GM03348 (cell line): Measurements from ENCODE around the gene DIP2A.
"Not testable (repeated sequence)": the region's sequence is repeated elsewhere in the genome, so short reads cannot be mapped to it uniquely, and the experiment has no call there.

ENCODE experiments used
- DNase-seq: peaks from one replicate; pipeline ENCODE4 v3.0.0; 2012; ENCODE audit warnings: low spot score

The DIP2A gene

DNA sequence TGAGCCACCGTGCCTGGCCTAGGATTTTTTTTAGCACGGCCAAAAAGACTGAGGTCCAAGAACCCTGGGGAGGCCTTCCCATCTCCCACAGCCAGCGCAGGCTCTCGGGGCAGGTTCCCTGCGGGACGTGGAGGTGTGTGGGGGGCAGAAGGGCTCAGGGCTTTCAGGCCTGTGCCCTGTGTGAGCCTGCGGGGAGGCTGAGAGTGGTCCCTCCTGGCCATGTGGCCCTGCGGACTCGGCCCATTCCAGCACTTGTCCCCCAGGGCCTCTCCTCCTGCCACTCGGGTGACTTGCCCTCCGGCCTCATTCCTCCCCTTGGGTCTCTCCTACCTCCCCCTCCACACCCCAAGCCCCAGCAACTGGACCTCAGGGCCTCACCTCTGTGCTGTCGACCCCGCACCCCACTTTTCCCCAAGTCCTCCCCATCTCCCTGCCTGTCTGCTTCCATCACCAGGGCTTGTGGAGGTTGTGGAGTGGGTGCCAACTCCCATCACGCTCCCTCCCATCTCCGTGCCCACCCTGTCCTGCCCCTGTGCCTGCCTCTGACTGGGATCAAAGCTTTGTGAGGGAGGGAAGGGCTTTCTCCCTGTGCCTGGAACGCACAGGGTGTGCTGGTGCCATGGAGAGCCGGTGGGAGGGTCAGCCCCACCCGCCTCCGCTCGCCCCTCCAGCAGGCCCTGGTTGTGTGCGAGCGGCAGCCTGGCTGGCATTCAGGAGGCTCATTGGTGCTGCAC lies 32.2 kb upstream of the DIP2A start:
- no peak for DNase-seq

DNA sequence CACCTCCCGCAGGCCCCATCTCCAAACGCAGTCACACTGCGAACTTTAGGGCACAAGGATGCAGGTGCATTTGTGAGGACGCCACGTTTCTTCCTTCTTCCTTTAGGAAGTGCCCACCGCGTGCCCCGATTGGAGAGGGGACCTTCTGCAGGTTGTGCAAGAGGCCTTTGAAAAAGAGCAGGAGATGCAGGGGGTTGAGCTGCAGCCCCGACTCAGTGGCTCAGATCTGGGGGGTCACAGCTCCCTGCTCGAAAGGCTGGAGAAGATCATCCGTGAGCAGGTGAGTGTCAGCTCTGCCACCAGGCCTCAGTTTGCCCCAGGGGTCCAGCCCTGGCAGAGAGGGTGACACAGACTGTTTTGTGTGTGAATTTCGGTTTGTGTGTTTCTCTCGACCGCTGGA lies 31.2 kb upstream of the DIP2A start:
- no peak for DNase-seq

DNA sequence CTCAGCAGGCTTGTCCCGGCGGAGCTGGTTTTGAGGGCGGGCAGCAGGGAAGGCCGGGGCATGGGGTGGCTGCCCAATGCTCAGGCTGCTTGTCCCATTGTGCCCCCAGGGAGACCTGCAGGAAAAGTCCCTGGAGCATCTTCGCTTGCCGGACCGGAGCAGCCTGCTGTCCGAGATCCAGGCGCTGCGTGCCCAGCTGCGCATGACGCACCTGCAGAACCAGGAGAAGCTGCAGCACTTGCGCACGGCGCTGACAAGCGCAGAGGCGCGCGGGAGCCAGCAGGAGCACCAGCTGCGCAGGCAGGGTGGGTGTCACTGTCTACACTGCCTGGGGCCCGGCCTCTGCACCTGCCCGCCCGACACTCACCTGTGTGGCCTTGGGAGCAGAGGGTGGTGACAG lies 30.4 kb upstream of the DIP2A start:
- DNase-seq: no peak

DNA sequence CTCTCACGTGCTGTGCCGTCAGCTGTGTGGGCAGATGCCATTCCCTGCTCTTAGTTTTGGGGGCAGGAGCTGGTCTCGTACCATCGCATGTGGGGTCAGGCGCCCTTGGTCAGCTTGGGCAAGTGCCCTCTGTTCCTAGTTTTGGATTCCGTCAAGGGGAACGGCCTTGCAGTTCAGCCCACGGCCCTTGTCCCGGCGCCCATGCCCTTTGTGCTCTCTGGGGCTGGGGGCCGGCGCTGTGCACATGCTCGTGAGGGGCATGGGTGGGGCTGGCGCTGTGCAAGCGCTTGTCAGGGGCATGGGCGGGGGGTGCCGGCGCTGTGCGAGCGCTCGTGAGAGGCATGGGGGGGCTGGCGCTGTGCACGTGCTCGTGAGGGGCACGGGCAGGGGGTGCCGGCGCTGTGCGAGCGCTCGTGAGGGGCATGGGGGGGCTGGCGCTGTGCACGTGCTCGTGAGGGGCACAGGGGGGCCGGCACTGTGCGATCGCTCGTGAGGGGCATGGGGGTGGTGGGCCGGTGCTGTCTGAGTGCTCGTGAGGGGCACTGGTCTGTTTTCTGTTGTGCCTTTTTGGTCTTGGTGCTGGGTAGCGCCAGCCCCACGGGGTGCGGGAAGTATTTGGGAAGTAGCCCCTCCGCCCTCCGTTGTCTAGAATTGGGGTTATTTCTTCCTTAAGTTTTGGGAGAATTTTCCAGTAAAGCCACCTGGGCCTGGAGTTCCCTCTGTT lies 29.5 kb upstream of the DIP2A start:
- DNase-seq: no peak

DNA sequence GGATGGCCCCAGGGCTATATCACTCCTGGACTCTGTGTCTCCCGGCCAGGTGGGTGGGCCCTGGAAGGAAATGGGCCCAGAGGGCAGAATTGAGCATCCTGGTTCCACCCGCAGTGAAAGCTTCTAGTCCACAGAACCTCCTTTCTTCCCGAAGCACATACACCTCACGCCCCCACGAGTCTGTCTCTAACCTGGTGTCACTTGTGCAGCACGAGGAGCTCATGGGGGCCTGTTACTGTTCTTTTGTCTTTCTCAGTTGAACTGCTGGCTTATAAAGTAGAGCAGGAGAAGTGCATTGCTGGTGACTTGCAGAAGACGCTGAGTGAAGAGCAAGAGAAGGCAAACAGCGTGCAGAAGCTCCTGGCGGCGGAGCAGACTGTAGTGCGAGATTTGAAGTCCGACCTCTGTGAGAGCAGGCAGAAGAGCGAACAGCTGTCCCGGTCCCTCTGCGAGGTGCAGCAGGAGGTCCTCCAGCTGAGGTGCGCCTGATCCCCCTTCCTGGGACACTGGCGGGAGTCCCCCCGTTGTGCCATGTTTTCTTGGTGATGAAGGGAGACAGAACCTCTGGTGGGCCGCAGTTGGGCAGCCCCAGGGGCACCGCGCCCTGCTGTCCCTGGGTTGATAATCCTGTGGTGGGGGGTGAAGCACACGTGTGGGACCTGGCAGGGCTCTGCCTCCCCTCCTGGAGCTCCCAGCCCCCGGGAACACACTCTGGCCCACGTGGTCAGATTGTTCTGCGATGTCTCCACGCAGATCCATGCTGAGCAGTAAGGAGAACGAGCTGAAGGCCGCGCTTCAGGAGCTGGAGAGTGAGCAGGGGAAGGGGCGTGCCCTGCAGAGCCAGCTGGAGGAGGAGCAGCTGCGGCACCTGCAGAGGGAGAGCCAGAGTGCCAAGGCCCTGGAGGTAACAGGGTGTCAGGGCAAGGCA lies 28.7 kb upstream of the DIP2A start:
- DNase-seq: no peak

DNA sequence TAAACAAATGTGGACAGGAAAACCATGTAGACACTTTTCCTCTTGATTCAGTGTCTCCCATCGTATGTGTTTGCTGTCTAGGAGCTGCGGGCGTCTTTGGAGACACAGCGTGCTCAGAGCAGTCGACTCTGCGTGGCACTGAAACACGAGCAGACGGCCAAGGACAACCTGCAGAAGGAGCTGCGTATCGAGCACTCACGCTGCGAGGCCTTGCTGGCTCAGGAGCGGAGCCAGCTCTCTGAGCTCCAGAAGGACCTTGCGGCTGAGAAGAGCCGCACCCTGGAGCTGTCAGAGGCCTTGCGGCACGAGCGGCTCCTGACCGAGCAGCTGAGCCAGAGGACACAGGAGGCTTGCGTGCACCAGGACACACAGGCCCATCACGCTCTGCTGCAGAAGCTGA lies 27.2 kb upstream of the DIP2A start:
- no peak for DNase-seq

DNA sequence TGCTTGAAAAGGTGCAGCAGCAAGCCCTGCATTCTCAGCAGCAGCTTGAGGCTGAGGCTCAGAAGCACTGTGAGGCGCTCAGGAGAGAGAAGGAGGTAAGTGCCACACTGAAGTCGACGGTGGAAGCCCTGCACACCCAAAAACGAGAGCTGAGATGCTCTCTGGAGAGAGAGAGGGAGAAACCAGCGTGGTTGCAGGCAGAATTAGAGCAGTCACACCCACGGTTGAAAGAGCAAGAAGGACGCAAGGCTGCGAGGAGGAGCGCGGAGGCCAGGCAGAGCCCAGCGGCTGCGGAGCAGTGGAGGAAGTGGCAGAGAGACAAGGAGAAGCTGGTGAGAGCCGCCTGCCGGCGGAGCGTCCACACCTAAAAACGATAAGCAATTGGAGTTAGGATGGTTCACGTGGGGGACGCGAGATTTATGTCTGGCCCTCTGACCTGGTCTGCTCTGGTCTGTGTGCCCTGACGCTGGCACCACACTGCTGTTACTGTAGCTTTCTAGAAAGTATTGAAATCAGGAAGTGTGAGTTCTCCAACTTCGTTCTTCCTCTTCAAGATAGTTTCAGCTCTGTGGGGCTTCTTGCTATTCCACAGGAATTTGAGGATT lies 26.7 kb upstream of the DIP2A start:
- DNase-seq: no peak

DNA sequence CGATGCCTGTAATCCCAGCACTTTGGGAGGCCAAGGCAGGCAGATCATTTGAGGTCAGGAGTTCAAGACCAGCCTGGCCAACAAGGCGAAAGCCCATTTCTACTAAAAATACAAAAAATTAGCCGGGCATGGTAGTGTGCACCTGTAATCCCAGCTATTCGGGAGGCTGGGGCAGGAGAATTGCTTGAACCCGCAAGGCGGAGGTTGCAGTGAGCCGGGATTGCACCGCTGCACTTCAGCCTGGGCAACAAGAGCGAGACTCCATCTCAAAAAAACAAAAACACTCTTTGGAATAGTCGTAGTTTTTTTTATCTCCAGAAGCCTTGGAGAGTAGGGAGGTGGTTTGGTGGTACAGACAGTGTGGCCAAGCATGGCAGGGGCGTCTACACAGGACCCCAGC lies 25.6 kb upstream of the DIP2A start:
- not testable (repeated sequence) for DNase-seq

DNA sequence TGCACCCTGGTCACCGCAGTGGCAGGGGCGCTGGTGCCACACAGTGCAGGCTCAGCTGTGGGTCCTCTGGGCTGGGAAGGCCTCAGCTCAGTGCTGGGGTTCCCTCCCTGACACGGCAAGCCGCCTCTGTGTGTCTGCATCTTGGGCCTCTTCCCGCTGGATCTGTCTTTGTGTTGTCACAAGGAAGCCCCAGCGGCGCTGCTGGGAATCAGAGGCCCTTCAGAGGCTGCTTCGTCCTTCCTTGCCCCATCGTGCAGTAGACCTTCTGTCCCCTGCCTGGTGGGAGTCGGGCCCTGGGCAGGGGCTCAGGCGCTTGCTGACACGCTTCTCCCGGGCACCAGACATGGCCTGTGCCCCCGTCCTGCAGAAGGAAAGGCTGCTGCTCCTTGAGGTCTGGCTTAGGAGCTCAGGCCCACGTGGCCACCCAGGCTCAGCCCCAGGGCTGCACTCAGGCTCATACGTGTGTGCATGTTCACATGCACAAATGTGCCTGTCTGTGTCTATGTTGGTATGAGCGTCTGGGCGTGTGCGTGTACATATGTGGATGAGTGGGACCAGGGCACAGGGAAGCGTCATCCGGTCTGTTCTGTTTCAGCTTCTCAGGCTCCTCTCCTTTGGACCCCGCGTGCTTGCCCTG lies 24.3 kb upstream of the DIP2A start:
- DNase-seq: no peak

DNA sequence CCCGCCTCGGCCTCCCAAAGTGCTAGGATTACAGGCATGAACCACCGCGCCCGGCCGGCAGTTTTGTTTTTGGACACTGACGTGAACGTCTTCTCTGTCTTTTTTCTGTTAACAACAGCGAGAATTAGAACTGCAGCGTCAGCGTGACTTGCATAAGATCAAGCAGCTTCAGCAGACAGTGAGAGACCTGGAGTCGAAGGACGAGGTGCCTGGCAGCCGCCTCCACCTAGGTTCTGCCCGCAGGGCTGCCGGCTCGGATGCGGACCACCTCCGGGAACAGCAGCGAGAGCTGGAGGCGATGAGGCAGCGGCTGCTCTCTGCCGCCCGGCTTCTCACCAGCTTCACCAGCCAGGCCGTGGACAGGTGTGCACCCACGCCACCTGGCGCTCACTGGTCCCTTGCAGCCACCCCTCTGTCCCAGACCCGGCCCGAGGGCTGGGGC lies 22.9 kb upstream of the DIP2A start:
- no peak for DNase-seq

DNA sequence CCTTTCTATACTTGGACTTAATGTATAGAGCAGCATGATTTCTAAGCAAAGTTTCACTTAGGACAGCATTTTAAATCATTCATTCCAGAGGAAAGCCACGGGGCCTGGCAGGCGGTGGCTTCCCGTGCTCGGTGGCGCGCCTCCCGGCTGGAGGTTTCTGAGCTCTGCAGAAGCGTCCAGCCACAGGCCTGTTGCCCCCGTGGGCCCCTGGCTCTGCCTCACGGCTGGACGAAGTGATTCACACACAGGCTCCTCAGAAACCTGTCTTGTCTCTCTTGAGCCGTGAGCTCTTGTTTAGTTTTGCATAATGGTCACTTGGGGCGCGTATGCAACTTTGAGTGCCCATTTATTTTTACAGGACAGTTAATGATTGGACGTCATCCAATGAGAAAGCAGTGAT lies 22.1 kb upstream of the DIP2A start:
- DNase-seq: no peak

DNA sequence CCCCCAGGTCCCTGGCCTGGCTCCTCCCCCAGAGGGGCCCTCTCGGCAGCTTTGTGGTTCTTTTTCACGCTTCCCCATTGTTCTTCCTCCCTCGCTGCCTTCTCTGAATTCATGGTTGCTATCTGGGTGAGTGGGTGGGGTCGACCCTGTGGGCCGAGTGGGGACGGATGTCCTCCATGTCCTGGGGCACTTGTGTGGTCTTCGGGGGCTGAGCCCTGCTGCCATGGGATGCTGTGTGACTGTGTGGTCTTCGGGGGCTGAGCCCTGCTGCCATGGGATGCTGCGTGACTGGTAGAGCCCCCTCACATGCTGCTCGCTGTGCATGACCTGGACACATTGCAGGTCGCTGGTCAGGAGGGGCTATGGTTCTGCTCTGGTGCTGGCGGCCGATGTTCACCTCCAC lies 21.6 kb upstream of the DIP2A start:
- DNase-seq: no peak

DNA sequence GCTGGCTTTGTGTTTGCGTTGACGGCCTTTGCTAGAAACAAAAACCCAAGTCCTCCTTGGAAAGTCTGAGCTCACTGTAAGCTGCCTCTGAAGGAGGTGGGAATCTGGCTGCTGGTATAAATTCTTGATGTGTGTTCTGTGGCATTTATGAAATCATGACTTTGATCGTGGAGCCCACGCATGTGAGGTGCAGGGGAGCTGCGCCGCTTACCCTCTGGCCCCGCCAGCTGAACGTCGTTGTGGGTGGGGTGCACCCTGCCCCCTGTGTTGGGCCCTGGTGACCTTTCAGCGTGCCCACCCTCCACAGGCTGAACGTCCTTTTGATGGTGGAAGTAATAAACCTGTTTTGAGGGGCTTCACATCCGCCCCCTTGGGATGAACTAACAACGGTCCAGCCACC lies 21.2 kb upstream of the DIP2A start:
- DNase-seq: no peak

DNA sequence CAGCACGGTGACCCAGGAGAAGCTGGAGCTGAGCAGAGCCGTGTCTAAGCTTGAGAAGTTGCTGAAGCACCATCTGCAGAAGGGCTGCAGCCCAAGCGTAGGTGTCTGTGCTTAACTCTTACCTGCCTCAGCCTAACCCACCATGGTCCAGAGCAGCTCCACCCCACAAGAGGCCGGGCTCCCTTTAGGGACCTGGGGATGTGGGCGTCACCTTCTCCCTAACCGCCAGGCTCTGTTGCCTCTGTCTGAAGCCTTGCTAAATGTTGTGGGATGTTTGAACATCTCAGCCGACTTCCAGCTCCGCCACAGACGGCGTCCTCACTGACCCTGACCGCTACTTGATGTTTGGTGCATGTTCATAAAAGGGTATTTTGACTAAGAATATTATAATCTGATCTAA lies 20.4 kb upstream of the DIP2A start:
- DNase-seq: no peak

DNA sequence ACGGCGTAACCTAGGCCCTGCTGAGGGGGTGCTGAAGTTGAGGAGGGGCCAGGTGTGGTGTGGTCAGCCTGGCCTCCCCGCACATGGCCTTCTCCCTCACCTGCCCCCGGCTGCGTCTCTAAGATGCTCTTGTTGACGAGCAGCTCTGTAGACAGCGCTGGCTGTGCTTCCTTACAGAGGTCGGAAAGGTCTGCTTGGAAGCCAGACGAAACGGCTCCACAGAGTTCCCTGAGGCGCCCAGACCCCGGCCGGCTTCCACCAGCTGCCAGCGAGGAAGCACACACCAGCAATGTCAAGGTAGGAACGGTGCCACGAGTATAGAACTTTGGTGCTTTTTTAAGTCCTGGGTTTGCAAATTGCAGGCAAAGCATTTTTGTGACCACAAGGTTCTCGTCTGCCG lies 18.8 kb upstream of the DIP2A start:
- DNase-seq: no peak

DNA sequence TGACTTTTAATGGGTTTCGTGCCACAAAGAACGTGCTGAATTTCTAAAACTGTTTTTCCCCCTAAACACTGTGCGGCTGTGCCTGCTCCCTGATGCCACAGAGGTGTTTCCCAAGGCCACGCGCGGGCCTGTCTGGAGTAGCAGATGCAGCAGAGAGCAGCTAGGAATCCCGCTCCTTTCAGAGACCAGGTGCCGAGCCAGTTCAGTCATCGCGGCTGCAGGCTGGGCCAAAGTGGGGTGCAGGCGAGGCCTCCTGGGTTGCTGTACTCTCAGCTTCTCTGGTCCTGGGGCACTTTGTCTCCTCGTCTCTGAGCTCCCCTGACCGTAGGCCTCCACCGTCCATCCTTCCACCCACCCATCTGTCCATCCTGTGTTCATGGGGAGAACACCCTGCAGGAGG lies 17.4 kb upstream of the DIP2A start:
- DNase-seq: no peak

DNA sequence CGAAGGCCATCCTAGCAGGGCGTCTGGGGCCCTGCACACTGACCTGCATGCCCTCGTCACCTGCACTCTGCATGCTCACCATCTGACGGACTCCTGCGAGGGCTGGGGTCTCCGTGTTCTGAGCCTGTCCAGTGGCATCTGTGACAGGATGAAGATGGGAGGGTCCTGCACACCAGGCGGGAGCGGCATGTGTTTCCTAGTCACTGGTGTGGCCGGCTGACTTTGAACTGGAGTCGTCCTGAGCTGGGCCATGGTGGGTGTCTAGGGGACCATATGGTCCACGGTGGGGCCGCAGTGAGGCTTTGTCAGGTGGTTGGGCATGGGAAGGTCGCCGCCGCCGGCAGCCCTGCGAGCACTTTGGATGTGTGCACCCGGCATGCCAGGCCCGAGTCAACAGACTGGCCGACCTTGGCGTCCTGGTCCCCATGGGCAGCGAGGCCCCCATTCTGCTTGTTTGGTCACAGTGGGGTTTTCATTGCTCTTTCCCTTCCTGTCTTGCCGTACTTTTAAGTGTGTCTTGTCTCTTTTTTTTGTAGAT lies 16.7 kb upstream of the DIP2A start:
- no peak for DNase-seq

DNA sequence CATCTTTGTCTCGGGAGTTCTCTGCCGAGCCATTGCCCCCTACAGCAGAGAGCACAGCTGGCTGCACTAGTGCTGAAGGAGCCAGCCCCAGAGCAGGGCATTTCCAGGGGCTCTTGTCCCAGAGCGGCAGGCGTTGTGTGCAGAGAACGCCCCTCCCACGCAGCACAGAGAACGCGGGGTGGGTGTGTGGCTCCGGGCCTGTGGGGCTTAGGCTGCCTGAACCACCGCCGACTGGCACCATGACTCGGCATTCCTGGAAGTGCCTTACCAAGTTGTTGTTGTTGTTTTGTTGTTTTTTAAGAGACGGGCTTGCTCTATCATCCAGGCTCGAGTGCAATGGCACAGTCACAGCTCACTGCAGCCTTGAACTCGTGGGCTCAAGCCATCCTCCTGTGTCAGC lies 15.8 kb upstream of the DIP2A start:
- no peak for DNase-seq

DNA sequence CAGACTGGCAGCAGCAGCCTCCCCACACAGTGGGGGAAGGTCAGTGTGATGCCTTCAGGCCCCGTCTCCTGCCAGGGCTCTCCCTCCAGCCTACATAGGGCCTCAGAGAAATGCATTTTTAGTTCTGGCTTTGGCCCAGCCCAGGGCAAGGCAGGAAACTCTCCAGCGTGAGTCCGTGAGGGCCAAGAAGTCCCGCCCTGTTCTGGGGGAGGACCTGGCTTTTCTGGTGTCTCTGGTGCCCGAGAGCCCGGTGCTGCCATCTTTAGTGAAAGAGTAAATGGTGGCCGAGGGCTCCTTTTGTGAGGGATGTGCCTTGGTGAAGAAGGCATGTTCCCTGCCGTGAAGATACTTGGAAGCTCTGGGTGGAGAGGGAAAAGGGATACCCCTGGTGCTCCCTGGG lies 14.8 kb upstream of the DIP2A start:
- DNase-seq: no peak

DNA sequence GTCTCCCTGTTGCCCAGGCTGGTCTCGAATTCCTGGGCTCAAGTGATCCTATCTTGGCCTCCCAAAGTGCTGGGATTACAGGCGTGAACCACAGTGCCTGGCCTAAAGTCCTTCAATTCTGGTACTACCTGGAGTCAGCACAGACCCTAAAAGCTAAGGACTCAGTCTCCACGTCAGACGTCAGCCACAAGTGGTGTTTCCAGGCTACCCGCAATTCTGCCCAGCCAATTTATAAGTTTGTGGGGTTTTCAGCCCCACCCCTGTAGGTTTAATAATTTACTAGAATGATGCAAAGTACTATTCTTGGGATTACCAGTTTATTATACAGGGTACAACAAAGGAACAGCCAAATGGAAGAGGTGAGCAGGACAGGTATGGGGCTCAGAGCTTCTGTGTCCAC lies 10.6 kb upstream of the DIP2A start:
- DNase-seq: no peak

DNA sequence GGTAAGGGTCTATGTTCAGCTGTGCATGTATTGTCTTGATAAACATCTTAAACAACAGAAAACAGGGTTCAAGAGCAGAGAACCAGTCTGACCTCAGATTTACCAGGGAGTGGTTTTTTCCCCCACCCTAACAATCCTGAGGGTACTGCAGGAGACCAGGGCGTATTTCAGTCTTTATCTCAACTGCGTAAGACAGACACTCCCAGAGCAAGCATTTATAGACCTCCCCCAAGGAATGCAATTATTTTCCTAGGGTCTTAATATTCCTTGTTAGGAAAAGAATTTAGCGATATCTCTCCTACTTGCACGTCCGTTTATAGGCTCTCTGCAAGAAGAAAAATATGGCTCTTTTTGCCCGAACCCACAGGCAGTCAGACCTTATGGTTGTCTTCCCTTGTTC lies 9.8 kb upstream of the DIP2A start:
- DNase-seq: not testable (repeated sequence)

DNA sequence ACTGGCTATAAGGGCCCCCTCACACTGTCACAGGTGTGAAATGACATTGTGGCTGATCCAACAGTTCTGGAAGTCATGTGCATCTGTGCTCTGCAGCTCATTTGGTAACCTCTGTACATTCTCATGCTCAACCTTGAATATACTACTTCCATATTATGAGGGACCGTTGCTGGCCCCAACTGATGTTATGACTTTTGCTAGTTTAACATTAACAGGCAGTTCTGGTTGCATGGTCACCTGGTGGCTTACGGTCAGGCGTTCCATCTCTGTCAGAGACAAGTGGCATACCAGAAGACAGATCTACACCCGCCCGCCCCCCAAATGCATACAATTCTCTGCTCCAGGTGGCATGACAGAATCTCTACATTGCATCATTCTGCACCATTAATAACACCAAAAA lies 6.0 kb upstream of the DIP2A start:
- DNase-seq: no peak
